ENCODE data around the gene HAGHL.

DNA sequence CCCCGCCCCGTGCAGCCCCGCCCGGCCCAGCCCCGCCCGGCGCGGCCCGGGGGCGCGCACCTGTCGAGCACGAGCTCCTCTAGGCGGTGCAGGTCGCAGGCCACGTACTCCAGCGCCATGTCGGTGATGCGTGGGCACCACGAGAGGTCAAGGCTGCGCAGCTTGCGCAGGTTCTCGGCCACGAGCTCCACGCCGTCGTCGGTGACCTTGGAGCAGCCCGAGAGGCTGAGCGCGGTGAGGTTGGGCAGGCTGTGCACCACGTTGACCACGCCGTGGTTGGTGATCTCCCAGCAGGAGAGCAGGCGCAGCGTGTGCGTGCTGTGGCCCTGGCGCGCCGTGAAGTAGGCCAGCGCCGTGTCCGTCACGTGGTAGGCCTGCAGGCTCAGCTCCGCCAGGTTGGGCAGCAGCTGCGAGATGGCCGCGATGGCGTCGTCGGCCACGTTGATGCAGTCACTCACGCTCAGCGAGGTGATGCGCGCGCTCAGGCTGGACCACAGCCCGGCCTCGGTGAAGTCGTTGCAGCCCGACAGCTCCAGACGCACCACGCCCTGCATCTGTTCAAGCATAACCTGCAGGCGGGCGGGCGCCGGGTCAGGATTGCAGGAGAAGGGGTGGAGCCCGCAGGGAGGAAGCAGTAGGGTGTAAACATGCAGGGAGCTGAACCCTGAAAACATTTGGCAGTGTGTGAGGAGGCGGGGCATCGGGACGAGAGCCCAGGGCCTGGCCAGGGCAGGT is 31.4 kb upstream of the HAGHL start:
- TF ChIP-seq, protein P1, sequence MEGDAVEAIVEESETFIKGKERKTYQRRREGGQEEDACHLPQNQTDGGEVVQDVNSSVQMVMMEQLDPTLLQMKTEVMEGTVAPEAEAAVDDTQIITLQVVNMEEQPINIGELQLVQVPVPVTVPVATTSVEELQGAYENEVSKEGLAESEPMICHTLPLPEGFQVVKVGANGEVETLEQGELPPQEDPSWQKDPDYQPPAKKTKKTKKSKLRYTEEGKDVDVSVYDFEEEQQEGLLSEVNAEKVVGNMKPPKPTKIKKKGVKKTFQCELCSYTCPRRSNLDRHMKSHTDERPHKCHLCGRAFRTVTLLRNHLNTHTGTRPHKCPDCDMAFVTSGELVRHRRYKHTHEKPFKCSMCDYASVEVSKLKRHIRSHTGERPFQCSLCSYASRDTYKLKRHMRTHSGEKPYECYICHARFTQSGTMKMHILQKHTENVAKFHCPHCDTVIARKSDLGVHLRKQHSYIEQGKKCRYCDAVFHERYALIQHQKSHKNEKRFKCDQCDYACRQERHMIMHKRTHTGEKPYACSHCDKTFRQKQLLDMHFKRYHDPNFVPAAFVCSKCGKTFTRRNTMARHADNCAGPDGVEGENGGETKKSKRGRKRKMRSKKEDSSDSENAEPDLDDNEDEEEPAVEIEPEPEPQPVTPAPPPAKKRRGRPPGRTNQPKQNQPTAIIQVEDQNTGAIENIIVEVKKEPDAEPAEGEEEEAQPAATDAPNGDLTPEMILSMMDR (conservative IDR thresholded peaks at IDR 0.05 in 1 of 2, IDR thresholded peaks at IDR 0.05 in 1 of 2; ENCODE audit: low read depth in 1 of 2, low read length in 2 of 2) = no peak
- peak; percentile 98 for TF ChIP-seq EZH2 (IDR thresholded peaks at IDR 0.05; ENCODE audit: low read length, missing control alignments)

Data from fibroblast of lung (primary cell).